ENCODE data around the gene ETV6.

DNA sequence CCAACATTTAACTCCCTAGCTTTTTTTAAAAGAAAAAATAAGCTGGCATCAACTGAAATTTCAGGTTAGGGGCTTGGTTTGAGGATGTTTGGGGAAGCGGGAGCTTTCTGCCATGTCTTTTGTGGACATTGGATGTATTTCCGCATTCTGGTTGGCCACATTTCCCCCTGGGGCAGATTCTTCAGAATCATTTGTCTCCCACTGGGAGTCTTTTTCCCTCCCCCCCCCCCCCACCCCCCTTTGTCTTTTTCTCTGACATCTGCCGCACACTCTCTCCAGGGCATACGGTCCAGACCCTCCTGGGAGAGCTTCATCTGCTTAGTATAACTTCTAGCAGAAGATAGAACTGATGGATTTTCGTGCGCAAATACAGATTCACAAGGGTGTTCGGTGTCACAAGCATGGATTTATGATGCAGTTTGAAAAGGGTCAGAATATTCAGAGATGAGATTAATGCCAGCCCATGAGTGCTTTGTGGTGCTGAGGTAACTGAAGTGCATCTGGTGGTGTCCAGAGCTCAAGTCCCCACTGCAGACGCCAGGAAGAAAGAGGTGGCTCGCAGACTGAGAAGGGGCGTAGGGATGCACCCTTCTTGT is 40.2 kb downstream of the ETV6 start:
- TF ChIP-seq, protein P1, sequence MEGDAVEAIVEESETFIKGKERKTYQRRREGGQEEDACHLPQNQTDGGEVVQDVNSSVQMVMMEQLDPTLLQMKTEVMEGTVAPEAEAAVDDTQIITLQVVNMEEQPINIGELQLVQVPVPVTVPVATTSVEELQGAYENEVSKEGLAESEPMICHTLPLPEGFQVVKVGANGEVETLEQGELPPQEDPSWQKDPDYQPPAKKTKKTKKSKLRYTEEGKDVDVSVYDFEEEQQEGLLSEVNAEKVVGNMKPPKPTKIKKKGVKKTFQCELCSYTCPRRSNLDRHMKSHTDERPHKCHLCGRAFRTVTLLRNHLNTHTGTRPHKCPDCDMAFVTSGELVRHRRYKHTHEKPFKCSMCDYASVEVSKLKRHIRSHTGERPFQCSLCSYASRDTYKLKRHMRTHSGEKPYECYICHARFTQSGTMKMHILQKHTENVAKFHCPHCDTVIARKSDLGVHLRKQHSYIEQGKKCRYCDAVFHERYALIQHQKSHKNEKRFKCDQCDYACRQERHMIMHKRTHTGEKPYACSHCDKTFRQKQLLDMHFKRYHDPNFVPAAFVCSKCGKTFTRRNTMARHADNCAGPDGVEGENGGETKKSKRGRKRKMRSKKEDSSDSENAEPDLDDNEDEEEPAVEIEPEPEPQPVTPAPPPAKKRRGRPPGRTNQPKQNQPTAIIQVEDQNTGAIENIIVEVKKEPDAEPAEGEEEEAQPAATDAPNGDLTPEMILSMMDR (conservative IDR thresholded peaks at IDR 0.05 in 1 of 2, IDR thresholded peaks at IDR 0.05 in 1 of 2; ENCODE audit: extremely low read depth in 1 of 2, insufficient read depth in 1 of 2, low read depth in 1 of 2, low read length in 2 of 2) = no peak
- no peak for TF ChIP-seq EZH2 (IDR thresholded peaks at IDR 0.05; ENCODE audit: borderline replicate concordance, low read length)

Measured in mammary epithelial cell (primary cell).